Measurements from ENCODE around the gene DGCR2.
"Not testable (repeated sequence)": the region's sequence is repeated elsewhere in the genome, so short reads cannot be mapped to it uniquely, and the experiment has no call there.

DGCR2 gene

GRCh38 chr22:19122143-19122751 lies at the start of gene DGCR2:
DGCR2 (minus strand) TSS chr22:19122412; CDS start chr22:19122206, 206 bp downstream.
- peak; percentile 90 for DNase-seq

- no peak for DNase-seq
Observed at GRCh38 chr22:19169947-19170318, 47.7 kb upstream of the DGCR2 start.

- DNase-seq: no peak
Observed at GRCh38 chr22:19169002-19169946, 47.1 kb upstream of the DGCR2 start.

GRCh38 chr22:19168088-19168890 lies 46.1 kb upstream of the DGCR2 start:
- no peak for DNase-seq

GRCh38 chr22:19167106-19167869 lies 45.1 kb upstream of the DGCR2 start:
- no peak for DNase-seq

GRCh38 chr22:19166421-19166820 lies 44.2 kb upstream of the DGCR2 start:
- DNase-seq: no peak

- no peak for DNase-seq
Observed at GRCh38 chr22:19164425-19164824, 42.2 kb upstream of the DGCR2 start.

- DNase-seq: not testable (repeated sequence)
Observed at GRCh38 chr22:19158649-19159048, 36.4 kb upstream of the DGCR2 start.

- DNase-seq: not testable (repeated sequence)
Observed at GRCh38 chr22:19156109-19156508, 33.9 kb upstream of the DGCR2 start.

GRCh38 chr22:19152942-19153883 lies 31.0 kb upstream of the DGCR2 start:
- no peak for DNase-seq

- DNase-seq: no peak
Observed at GRCh38 chr22:19151329-19152191, 29.3 kb upstream of the DGCR2 start.

- DNase-seq: no peak
Observed at GRCh38 chr22:19150482-19151328, 28.5 kb upstream of the DGCR2 start.

- no peak for DNase-seq
Observed at GRCh38 chr22:19149991-19150390, 27.8 kb upstream of the DGCR2 start, which contains the start of gene GSC2. GSC2 (minus strand) TSS chr22:19150292; CDS start chr22:19150283, 9 bp downstream.

GRCh38 chr22:19149047-19149883 lies 27.1 kb upstream of the DGCR2 start:
- DNase-seq: no peak

- DNase-seq: no peak
Observed at GRCh38 chr22:19148417-19149046, 26.3 kb upstream of the DGCR2 start.

GRCh38 chr22:19147195-19147780 lies 25.1 kb upstream of the DGCR2 start:
- DNase-seq: no peak

- DNase-seq: no peak
Observed at GRCh38 chr22:19146215-19146968, 24.2 kb upstream of the DGCR2 start.

Data from KG1 (cell line).